A549 (cell line): Measurements from ENCODE around the gene RIMBP2. TPM values are rescaled to one million over a fixed set of nuclear protein-coding genes. Genes with fewer than 3 reads are reported as not detected.

Experiments
- ATAC-seq, 2 experiments: fragments of 200-7000 bp in 1 of 2; fragments of >200 bp in 1 of 2; cut with Nextera tagmentation in 1 of 2; cut with Tn5 transposase in 1 of 2; 3 replicates each; pipeline versions ENCODE4 v1.8.0 to v1.9.1; 2018 to 2020; ENCODE audit warnings: mild to moderate bottlenecking in 1 of 2, moderate library complexity in 1 of 2
- CTCF ChIA-PET: fragments of 300-600 bp; sonication (Branson Sonifier 250); formaldehyde crosslinking; extraction: SDS; loops from one replicate; lab custom pipeline; 2021; ENCODE audit warnings: antibody characterized with exemption, inconsistent platforms; lab: Yijun Ruan, JAX
- POLR2A ChIA-PET: fragments of 350-600 bp; formaldehyde crosslinking; extraction: SDS; loops from one replicate; lab custom pipeline; 2021; ENCODE audit warnings: antibody characterized with exemption, inconsistent platforms; lab: Yijun Ruan, JAX
- DNase-seq, 2 experiments: peaks; one replicate each; pipeline versions ENCODE4 v3.0.0 to v3.0.0-alpha.2; 2011 to 2016; ENCODE audit warnings: low read depth in 1 of 2, low spot score in 1 of 2
- FAIRE-seq: peaks from 2 replicates; lab custom pipeline; 2011; peaks lifted over from hg19 to GRCh38; lab: Jason Lieb, UNC
- H3K27ac ChIP-seq, 2 experiments: fragments of >200 bp; sonication (Bioruptor Twin); formaldehyde crosslinking; 3 replicates each; pipeline ENCODE4 v1.5.1; 2016 to 2017
- H3K4me1 ChIP-seq: fragments of >200 bp; sonication (Bioruptor Twin); formaldehyde crosslinking; 3 replicates; pipeline ENCODE4 v1.6.1; 2016
- H3K4me2 ChIP-seq: fragments of >200 bp; sonication (Bioruptor Twin); formaldehyde crosslinking; 3 replicates; pipeline ENCODE4 v1.6.1; 2016
- H3K4me3 ChIP-seq: fragments of >200 bp; sonication (Bioruptor Twin); formaldehyde crosslinking; 3 replicates; pipeline ENCODE4 v1.5.1; 2016
- H3K9me3 ChIP-seq: fragments of >200 bp; sonication (Bioruptor Twin); formaldehyde crosslinking; 3 replicates; pipeline ENCODE4 v1.6.1; 2016
- BHLHE40 ChIP-seq: IDR thresholded peaks from 2 replicates; pipeline ENCODE4 v1.6.1; 2012; ENCODE audit warnings: low read depth, low read length, inconsistent platforms
- CEBPB ChIP-seq, 2 experiments: fragments of >200 bp in 1 of 2; sonication (Bioruptor Twin) in 1 of 2; formaldehyde crosslinking in 1 of 2; IDR thresholded peaks; 2 replicates each; pipeline ENCODE4 v1.6.1; 2012 to 2016
- CHD4 ChIP-seq: fragments of 200-600 bp; sonication (generic); IDR thresholded peaks from 2 replicates; pipeline ENCODE4 v1.6.1; 2016; ENCODE audit warnings: antibody characterized with exemption, mild to moderate bottlenecking, borderline replicate concordance
- CTCF ChIP-seq: fragments of >200 bp; sonication (Bioruptor Twin); formaldehyde crosslinking; IDR thresholded peaks from 3 replicates; pipeline ENCODE4 v1.5.1; 2016
- EHF ChIP-seq: fragments of 250-450 bp; sonication (Bioruptor Pico); IDR thresholded peaks from 2 replicates; pipeline ENCODE4 v1.5.0; 2020; ENCODE audit warnings: mild to moderate bottlenecking
- EHMT2 ChIP-seq: fragments of 200-600 bp; sonication (generic); IDR thresholded peaks from 2 replicates; pipeline ENCODE4 v1.6.1; 2016; ENCODE audit warnings: antibody characterized with exemption, low read depth, mild to moderate bottlenecking, moderate library complexity
- FOSB ChIP-seq: fragments of 250-450 bp; sonication (Bioruptor Pico); IDR thresholded peaks from 2 replicates; pipeline ENCODE4 v1.5.0; 2020; ENCODE audit warnings: mild to moderate bottlenecking, moderate library complexity
- GATA3 ChIP-seq: IDR thresholded peaks from 2 replicates; pipeline ENCODE4 v1.6.1; 2012; ENCODE audit warnings: borderline replicate concordance
- HDAC2 ChIP-seq: fragments of 200-600 bp; sonication (generic); IDR thresholded peaks from 2 replicates; pipeline ENCODE4 v1.6.1; 2016
- HOXB5 ChIP-seq: fragments of 250-450 bp; sonication (Bioruptor Pico); IDR thresholded peaks from 2 replicates; pipeline ENCODE4 v1.5.0; 2020; ENCODE audit warnings: mild to moderate bottlenecking, moderate library complexity
- MAFK ChIP-seq: fragments of 450-650 bp; IDR thresholded peaks from 2 replicates; pipeline ENCODE4 v1.6.1; 2014; ENCODE audit not compliant: partially characterized antibody
- NFE2L2 ChIP-seq: fragments of 150-350 bp; conservative IDR thresholded peaks from 2 replicates; pipeline ENCODE4 v1.6.1; 2014; ENCODE audit warnings: low read length
- NR3C1 ChIP-seq: fragments of >200 bp; sonication (Bioruptor Twin); formaldehyde crosslinking; IDR thresholded peaks from 3 replicates; pipeline ENCODE4 v1.6.1; 2017
- PHF8 ChIP-seq: fragments of 200-600 bp; sonication (generic); IDR thresholded peaks from 2 replicates; pipeline ENCODE4 v1.6.1; 2016; ENCODE audit warnings: low read depth, mild to moderate bottlenecking, antibody characterized with exemption, moderate library complexity, borderline replicate concordance
- POLR2A ChIP-seq: IDR thresholded peaks from 2 replicates; pipeline ENCODE4 v1.6.1; 2012; ENCODE audit warnings: mild to moderate bottlenecking, low read length
- RFX5 ChIP-seq: fragments of 450-650 bp; IDR thresholded peaks from 2 replicates; pipeline ENCODE4 v1.7.1; 2014; ENCODE audit warnings: antibody characterized with exemption, mild to moderate bottlenecking, moderate library complexity
- RNF2 ChIP-seq: fragments of 200-600 bp; sonication (generic); IDR thresholded peaks from 2 replicates; pipeline ENCODE4 v1.6.1; 2016; ENCODE audit warnings: low read depth, mild to moderate bottlenecking, antibody characterized with exemption, moderate library complexity, borderline replicate concordance
- TFCP2L1 ChIP-seq: fragments of 250-450 bp; sonication (Bioruptor Pico); IDR thresholded peaks from 2 replicates; pipeline ENCODE4 v1.5.0; 2021; ENCODE audit warnings: mild to moderate bottlenecking
- TP53 ChIP-seq: fragments of 250-450 bp; sonication (Bioruptor Pico); IDR thresholded peaks from 2 replicates; pipeline ENCODE4 v1.5.0; 2021; ENCODE audit warnings: mild to moderate bottlenecking, moderate library complexity
- ZC3H11A ChIP-seq: fragments of 450-650 bp; IDR thresholded peaks from 2 replicates; pipeline ENCODE4 v1.6.1; 2014; ENCODE audit warnings: antibody characterized with exemption, mild to moderate bottlenecking
- ZFP36 ChIP-seq: fragments of 450-650 bp; IDR thresholded peaks from 2 replicates; pipeline ENCODE4 v1.6.1; 2014; ENCODE audit warnings: borderline replicate concordance; ENCODE audit not compliant: partially characterized antibody
- ZNF302 ChIP-seq: fragments of 250-450 bp; sonication (Bioruptor Pico); IDR thresholded peaks from 2 replicates; pipeline ENCODE4 v1.9.0; 2021; ENCODE audit warnings: inconsistent platforms, mild to moderate bottlenecking, moderate library complexity
- ZSCAN20 ChIP-seq: fragments of 250-450 bp; sonication (Bioruptor Pico); IDR thresholded peaks from 2 replicates; pipeline ENCODE4 v1.8.0; 2022; ENCODE audit warnings: mild to moderate bottlenecking, moderate library complexity
- WGBS: methylation state at CpG from one replicate; pipeline ENCODE4 v1.1.6; 2017; ENCODE audit errors: missing lambda C conversion rate; 5-methylcytosine and 5-hydroxymethylcytosine counted together
- polyA plus RNA-seq, 4 experiments: library from polyadenylated mRNA; depleted of rRNA in 3 of 4; stranded (reverse); fragments of >200 nt; fragmentation: RNase III in 1 of 4; extraction: RNeasy Plus Mini Kit Qiagen cat#74134 plus additional on column Dnase treatment in 1 of 4; gene quantifications; 2 replicates in 3 of 4; 3 replicates in 1 of 4; pipeline ENCODE4 v1.2.3, GENCODE V29; 2011 to 2017
- TF ChIP-seq, protein P1 (sequence below): fragments of 200-600 bp; sonication (generic); IDR thresholded peaks from 2 replicates; pipeline ENCODE4 v1.6.1; 2016; ENCODE audit warnings: antibody characterized with exemption, mild to moderate bottlenecking, moderate library complexity
- TF ChIP-seq, protein P2 (sequence below): fragments of 250-450 bp; sonication (Bioruptor Pico); IDR thresholded peaks from 2 replicates; pipeline ENCODE4 v1.5.0; 2021; ENCODE audit warnings: mild to moderate bottlenecking, moderate library complexity, borderline replicate concordance

RIMBP2 gene
- polyA plus RNA-seq, 2 of the 4 experiments (the other 2 are of a cell fraction), result not detected

- TF ChIP-seq, protein P1, sequence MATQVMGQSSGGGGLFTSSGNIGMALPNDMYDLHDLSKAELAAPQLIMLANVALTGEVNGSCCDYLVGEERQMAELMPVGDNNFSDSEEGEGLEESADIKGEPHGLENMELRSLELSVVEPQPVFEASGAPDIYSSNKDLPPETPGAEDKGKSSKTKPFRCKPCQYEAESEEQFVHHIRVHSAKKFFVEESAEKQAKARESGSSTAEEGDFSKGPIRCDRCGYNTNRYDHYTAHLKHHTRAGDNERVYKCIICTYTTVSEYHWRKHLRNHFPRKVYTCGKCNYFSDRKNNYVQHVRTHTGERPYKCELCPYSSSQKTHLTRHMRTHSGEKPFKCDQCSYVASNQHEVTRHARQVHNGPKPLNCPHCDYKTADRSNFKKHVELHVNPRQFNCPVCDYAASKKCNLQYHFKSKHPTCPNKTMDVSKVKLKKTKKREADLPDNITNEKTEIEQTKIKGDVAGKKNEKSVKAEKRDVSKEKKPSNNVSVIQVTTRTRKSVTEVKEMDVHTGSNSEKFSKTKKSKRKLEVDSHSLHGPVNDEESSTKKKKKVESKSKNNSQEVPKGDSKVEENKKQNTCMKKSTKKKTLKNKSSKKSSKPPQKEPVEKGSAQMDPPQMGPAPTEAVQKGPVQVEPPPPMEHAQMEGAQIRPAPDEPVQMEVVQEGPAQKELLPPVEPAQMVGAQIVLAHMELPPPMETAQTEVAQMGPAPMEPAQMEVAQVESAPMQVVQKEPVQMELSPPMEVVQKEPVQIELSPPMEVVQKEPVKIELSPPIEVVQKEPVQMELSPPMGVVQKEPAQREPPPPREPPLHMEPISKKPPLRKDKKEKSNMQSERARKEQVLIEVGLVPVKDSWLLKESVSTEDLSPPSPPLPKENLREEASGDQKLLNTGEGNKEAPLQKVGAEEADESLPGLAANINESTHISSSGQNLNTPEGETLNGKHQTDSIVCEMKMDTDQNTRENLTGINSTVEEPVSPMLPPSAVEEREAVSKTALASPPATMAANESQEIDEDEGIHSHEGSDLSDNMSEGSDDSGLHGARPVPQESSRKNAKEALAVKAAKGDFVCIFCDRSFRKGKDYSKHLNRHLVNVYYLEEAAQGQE, result no peak
These were observed 192.9 kb downstream of the RIMBP2 start (continued) for GRCh38 chr12:130523208-130523607.

- FAIRE-seq (no peak), ATAC-seq (no peak), DNase-seq (no peak)
- POLR2A ChIA-PET, result no interaction called here
- no peaks in the 10 kb centered on the region for H3K4me1 ChIP-seq
- no peaks in the 10 kb centered on the region for H3K9me3 ChIP-seq
- H3K27ac ChIP-seq, result no peak overlapping the region
- CTCF ChIA-PET, result interaction anchor here (1.0 kb wide), 1 partner anchor 8 kb away, joined by 3 read pairs; no protein-coding TSS in a partner anchor
- 1% methylated on average over 17 of the region's 17 CpGs for WGBS
- no peak overlapping the region for H3K4me3 ChIP-seq
- TF ChIP-seq ZC3H11A, result no peak
- TF ChIP-seq NR3C1, result no peak
- TF ChIP-seq ZNF302 (CRISPR knock-in tag), result no peak
- TF ChIP-seq, protein P2, sequence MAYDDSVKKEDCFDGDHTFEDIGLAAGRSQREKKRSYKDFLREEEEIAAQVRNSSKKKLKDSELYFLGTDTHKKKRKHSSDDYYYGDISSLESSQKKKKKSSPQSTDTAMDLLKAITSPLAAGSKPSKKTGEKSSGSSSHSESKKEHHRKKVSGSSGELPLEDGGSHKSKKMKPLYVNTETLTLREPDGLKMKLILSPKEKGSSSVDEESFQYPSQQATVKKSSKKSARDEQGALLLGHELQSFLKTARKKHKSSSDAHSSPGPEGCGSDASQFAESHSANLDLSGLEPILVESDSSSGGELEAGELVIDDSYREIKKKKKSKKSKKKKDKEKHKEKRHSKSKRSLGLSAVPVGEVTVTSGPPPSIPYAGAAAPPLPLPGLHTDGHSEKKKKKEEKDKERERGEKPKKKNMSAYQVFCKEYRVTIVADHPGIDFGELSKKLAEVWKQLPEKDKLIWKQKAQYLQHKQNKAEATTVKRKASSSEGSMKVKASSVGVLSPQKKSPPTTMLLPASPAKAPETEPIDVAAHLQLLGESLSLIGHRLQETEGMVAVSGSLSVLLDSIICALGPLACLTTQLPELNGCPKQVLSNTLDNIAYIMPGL (CRISPR knock-in tag), result no peak
- no peak for TF ChIP-seq HOXB5 (CRISPR knock-in tag)
- no peak for TF ChIP-seq ZSCAN20 (CRISPR knock-in tag)
- no peak for TF ChIP-seq GATA3
- no peak for TF ChIP-seq CHD4
- H3K4me2 ChIP-seq, result no peak overlapping the region
These were observed 193.8 kb downstream of the RIMBP2 start for GRCh38 chr12:130522244-130522834.

- H3K27ac ChIP-seq, result no peak overlapping the region
- WGBS, result 39% methylated on average over 10 of the region's 11 CpGs
- H3K4me3 ChIP-seq, result no peak overlapping the region
- H3K9me3 ChIP-seq, result no peaks in the 10 kb centered on the region
- ATAC-seq (no peak), FAIRE-seq (no peak), DNase-seq (no peak)
- no peak overlapping the region for H3K4me2 ChIP-seq
- ChIA-PET CTCF (interaction anchor here (1.0 kb wide), 1 partner anchor 9 kb away, joined by 3 read pairs; no protein-coding TSS in a partner anchor), POLR2A (no interaction called here)
- H3K4me1 ChIP-seq, result no peaks in the 10 kb centered on the region
- TF ChIP-seq HDAC2, result no peak
- no peak for TF ChIP-seq TP53 (CRISPR knock-in tag)
These were observed 194.5 kb downstream of the RIMBP2 start for GRCh38 chr12:130521375-130522124.

DNA sequence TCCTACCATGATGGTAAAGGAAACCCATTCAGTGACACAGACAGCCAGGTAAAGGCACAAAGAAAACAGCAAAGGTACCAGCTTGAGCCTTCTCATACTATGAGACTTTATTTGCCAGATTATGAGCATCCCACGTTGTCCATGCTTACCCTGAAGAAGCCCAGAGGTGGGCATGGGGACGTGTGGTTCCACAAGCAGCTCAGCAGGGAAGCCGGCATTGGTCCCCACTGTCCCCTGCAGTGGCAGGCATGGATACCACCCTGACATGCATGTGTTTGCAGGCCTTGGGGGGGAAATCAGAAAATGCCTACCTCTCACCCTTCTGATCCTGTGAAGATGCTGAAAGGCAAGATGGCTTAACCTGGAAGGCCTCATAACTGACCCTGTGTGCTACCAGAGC lies 195.3 kb downstream of the RIMBP2 start:
- H3K4me3 ChIP-seq, result no peak overlapping the region
- CTCF ChIA-PET, result no interaction called here
- no peak for DNase-seq
- no peak overlapping the region for H3K27ac ChIP-seq
- no peak for FAIRE-seq
- H3K4me1 ChIP-seq, result no peaks in the 10 kb centered on the region
- no peak overlapping the region for H3K4me2 ChIP-seq
- WGBS, result 33% methylated on average over 3 of the region's 3 CpGs
- no peak for ATAC-seq
- POLR2A ChIA-PET, result no interaction called here
- no peaks in the 10 kb centered on the region for H3K9me3 ChIP-seq
- TF ChIP-seq BHLHE40 (no peak), TFCP2L1 (CRISPR knock-in tag) (no peak), POLR2A (no peak), RFX5 (no peak), PHF8 (no peak), ZFP36 (no peak), CTCF (no peak), NR3C1 (no peak), RNF2 (no peak), EHF (CRISPR knock-in tag) (no peak), FOSB (CRISPR knock-in tag) (no peak), EHMT2 (no peak), MAFK (no peak), NFE2L2 (no peak), ZSCAN20 (CRISPR knock-in tag) (no peak), CEBPB (IDR thresholded peaks at IDR 0.05) (no peak)
